HAP-1 (cell line): Measurements from ENCODE around the gene ICAM2.

Experiments used
- DNase-seq, 2 experiments: peaks; one replicate each; pipeline ENCODE4 v3.0.0-alpha.2; 2016 to 2020; ENCODE audit warnings: low spot score in 2 of 2
- H3K27me3 ChIP-seq: fragments of 250-450 bp; sonication (Bioruptor Pico); 2 replicates; pipeline ENCODE4 v1.5.1; 2020; ENCODE audit warnings: low read depth, mild to moderate bottlenecking, moderate library complexity
- H3K36me3 ChIP-seq: fragments of 250-450 bp; sonication (Bioruptor Pico); replicated peaks from 2 replicates; pipeline ENCODE4 v1.5.1; 2020; ENCODE audit warnings: mild to moderate bottlenecking
- H3K4me1 ChIP-seq: fragments of 250-450 bp; sonication (Bioruptor Pico); 2 replicates; pipeline ENCODE4 v1.5.1; 2020; ENCODE audit warnings: mild to moderate bottlenecking
- H3K4me3 ChIP-seq: fragments of 250-450 bp; sonication (Bioruptor Pico); 2 replicates; pipeline ENCODE4 v1.5.1; 2020; ENCODE audit warnings: mild to moderate bottlenecking, moderate library complexity
- H3K9me3 ChIP-seq: fragments of 250-450 bp; sonication (Bioruptor Pico); 2 replicates; pipeline ENCODE4 v1.5.1; 2020; ENCODE audit warnings: mild to moderate bottlenecking, moderate library complexity
- in situ Hi-C: fragments of 300-500 bp; cut with MboI; formaldehyde crosslinking; loops from 3 replicates; pipeline ENCODE4 v1.14.3; 2020; ENCODE audit warnings: low sequenced_read_pairs, inconsistent platforms, mixed read lengths

ICAM2 gene

DNA sequence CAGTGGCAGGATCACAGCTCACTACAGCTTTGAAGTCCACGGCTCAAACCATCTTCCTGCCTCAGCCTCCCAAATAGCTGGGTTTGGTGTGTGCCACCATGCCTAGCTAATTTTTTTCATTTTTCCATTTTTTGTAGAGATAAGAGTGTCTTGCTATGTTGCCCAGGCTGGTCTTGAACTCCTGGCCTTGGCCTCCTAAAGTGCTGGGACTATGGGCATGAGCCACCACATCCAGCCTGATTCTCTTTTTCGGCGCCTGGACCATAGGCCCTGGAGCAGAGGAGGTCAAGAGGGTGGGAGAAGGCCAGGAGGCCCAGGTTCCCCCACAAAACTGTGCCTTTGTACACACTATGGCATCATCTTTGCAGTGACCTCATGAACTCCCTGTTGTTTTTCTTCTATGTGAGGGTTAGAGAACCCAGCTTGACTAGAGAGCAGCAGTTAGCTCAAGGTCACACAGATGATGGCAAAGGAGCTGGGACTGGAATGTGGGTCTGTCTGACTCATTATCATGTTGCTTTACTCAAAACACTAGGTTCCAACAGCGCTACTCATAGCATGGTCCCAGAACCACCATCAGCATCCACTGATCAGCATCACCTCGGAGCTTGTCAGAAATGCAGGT lies 64.0 kb downstream of the ICAM2 start:
- H3K27me3 ChIP-seq = 0 out of 2 replicates have a peak, but pooled peaks cover 3% of the 10 kb centered on the region

GRCh38 chr17:63955791-63956190 lies 64.6 kb downstream of the ICAM2 start:
- H3K27me3 ChIP-seq = 0 out of 2 replicates have a peak, but pooled peaks cover 3% of the 10 kb centered on the region
- in situ Hi-C loops = no loop called here
- DNase-seq = no peak
- H3K9me3 ChIP-seq = no peaks in the 10 kb centered on the region
- H3K4me3 ChIP-seq = no peak overlapping the region
- no peaks in the 10 kb centered on the region for H3K4me1 ChIP-seq
- H3K36me3 ChIP-seq = no peaks in the 10 kb centered on the region

More for the DNA sequence above, 64.0 kb downstream of the ICAM2 start:
- H3K4me3 ChIP-seq = no peak overlapping the region
- DNase-seq = no peak
- no peaks in the 10 kb centered on the region for H3K9me3 ChIP-seq
- H3K4me1 ChIP-seq = no peaks in the 10 kb centered on the region
- in situ Hi-C loops = no loop called here
- no peaks in the 10 kb centered on the region for H3K36me3 ChIP-seq

DNA sequence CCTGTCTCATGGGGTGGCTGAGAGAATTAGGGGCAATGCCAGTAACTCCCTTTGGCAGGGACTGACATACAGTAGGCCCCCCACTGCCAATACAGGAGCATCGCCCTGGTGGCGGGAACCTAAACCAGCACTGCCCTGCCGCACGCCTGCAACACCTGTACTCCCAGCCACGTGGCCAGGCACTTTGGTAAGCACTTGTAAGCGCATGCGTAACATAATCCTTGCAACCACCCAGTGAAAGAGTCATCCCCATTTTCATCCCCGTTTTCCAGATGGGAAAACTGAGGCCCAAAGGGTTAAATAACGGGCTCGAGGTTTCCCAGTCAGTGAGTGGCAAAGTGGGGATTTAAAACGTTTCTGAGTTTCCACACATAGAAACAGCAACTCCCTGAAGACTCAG lies 65.2 kb downstream of the ICAM2 start:
- no peaks in the 10 kb centered on the region for H3K4me1 ChIP-seq
- H3K4me3 ChIP-seq = no peak overlapping the region
- H3K9me3 ChIP-seq = no peaks in the 10 kb centered on the region
- in situ Hi-C loops = no loop called here
- no peaks in the 10 kb centered on the region for H3K36me3 ChIP-seq
- H3K27me3 ChIP-seq = 0 out of 2 replicates have a peak, but pooled peaks cover 3% of the 10 kb centered on the region
- DNase-seq = no peak

DNA sequence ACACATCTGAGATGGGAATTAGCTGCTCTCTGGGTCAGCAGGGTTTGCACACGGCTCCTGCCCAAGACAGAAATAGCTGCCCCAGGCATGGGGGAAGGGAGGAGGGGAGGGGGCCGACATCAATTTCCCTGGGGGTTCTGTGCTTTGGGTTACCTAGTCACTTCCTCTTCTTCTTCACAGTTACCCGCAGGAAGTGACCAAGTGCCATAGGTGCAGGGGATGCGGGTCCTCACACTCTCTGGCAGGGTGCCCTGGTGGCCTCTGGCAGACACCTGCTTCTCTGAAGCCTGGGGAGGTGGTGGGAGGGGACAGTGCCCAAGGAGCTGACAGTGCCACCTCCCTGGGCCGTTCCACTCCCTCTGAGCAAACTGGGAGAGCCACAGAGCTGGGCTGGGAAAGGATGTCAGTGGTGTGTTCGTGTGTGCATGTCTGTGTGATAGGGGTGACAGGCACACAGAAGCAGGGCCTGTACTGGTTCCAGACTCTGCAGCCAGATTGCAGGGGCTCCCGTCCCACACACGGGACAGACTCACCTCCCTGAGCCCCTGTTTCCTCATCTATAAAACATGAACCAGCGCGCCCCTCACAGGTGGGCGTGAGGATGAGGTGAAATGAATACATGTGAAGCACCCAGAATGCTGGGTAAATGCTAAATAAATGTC lies 65.9 kb downstream of the ICAM2 start:
- no peak for DNase-seq
- H3K36me3 ChIP-seq = no peaks in the 10 kb centered on the region
- no peaks in the 10 kb centered on the region for H3K4me1 ChIP-seq
- H3K27me3 ChIP-seq = 0 out of 2 replicates have a peak, but pooled peaks cover 3% of the 10 kb centered on the region
- in situ Hi-C loops = no loop called here
- no peaks in the 10 kb centered on the region for H3K9me3 ChIP-seq
- no peak overlapping the region for H3K4me3 ChIP-seq
